Stomach smooth muscle (tissue), 2 donors: ENCODE measurements around the gene KRT33A.

Experiments
- H3K27ac ChIP-seq: one replicate; pipeline ENCODE4 v1.7.0; 2013; ENCODE audit warnings: mild to moderate bottlenecking, low read length, inconsistent platforms
- H3K27me3 ChIP-seq, 2 donors: one replicate each; pipeline ENCODE4 v1.7.0; 2013; ENCODE audit warnings: low read length in 2 of 2; ENCODE audit not compliant: insufficient read depth in 2 of 2, control insufficient read depth in 1 of 2
- H3K36me3 ChIP-seq, 2 donors: one replicate each; pipeline ENCODE4 v1.7.0; 2013; ENCODE audit warnings: low read length in 2 of 2; ENCODE audit not compliant: control insufficient read depth in 2 of 2, insufficient read depth in 2 of 2
- H3K4me1 ChIP-seq: one replicate; pipeline ENCODE4 v1.7.0; 2013; ENCODE audit warnings: low read length; ENCODE audit not compliant: control insufficient read depth, insufficient read depth
- H3K4me3 ChIP-seq, 2 donors: one replicate each; pipeline ENCODE4 v1.7.0; 2013; ENCODE audit warnings: low read length in 2 of 2
- H3K9ac ChIP-seq, 2 donors: one replicate each; pipeline ENCODE4 v1.7.0; 2013; ENCODE audit warnings: low read length in 2 of 2, mild to moderate bottlenecking in 1 of 2
- H3K9me3 ChIP-seq, 2 donors: one replicate each; pipeline ENCODE4 v1.7.0; 2013; ENCODE audit warnings: low read length in 2 of 2; ENCODE audit not compliant: control insufficient read depth in 2 of 2
- donor health status: healthy.
- donor health status: Pancreatic carcinoma.

KRT33A gene

DNA sequence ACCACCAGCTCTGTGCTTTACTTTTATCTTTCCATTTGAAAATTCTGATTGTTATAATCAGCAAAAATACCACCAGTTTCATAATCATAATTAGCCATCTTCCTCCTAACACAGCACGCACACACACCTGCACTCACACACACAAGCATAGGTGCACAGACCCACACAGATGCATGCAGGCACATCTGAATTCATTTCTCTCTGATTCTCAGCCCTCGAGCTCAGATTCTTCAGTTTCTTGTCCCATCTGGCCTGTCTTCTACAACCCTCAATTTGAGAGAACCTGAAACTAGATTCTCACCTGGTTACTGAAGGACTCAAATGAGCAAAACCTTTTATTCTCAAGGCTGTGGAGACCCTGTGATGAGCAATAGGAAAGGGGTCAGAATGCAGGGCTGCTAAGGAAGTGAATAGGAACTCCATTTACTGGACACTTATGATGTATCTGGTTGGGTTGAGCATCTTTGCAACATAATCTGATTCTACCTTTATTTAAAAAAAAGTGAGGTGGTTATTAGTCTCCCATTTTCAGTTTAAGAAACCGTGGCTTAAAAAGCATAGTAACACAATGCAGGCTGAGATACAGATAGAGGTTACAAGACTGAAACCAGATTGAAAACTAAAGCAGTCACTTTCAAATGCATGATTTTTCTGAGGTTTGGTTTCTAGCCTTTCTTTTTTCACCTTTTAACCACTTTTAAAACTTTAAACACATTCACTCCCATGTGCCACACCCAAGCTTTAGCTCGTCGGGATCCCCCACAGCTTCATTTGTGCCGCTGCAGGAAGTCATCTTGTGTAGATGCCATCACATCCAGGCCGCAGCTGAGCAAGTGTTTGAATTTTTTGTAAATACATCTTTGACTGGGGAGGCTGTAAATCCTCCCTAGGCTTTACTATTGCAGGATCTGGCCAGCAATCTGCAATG lies 9.4 kb downstream of the KRT33A start:
- Histone ChIP-seq H3K27ac (no peak overlapping the region), H3K9ac (no peak overlapping the region), H3K9me3 (no peaks in the 10 kb centered on the region), H3K27me3 (peaks cover 0 to 3% of the 10 kb centered on the region in 2 donors), H3K4me3 (no peak overlapping the region), H3K4me1 (no peaks in the 10 kb centered on the region), H3K36me3 (no peaks in the 10 kb centered on the region)

DNA sequence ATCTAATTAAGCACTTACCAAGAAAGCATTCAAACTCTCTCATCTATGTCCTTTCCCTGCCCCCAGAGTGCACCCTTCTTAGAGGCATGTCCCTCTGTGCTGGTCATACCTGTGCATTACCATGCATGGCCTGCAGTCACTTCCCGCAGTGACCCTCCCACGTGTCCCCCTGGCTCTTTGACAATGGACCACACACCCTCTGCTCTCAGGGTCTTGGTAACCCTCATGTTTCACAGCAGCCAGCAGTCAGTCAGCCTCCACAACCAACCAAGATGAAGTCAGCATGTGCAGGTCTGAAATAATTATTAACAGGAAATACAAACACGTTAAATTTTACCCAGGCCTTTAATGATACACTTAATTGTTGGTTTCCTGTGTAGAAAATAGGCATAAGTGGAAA lies 10.1 kb downstream of the KRT33A start:
- no peak overlapping the region for H3K4me3 ChIP-seq
- no peaks in the 10 kb centered on the region for H3K4me1 ChIP-seq
- no peaks in the 10 kb centered on the region for H3K36me3 ChIP-seq
- no peak overlapping the region for H3K9ac ChIP-seq
- no peaks in the 10 kb centered on the region for H3K9me3 ChIP-seq
- H3K27me3 ChIP-seq = peaks cover 0 to 3% of the 10 kb centered on the region in 2 donors
- H3K27ac ChIP-seq = no peak overlapping the region

DNA sequence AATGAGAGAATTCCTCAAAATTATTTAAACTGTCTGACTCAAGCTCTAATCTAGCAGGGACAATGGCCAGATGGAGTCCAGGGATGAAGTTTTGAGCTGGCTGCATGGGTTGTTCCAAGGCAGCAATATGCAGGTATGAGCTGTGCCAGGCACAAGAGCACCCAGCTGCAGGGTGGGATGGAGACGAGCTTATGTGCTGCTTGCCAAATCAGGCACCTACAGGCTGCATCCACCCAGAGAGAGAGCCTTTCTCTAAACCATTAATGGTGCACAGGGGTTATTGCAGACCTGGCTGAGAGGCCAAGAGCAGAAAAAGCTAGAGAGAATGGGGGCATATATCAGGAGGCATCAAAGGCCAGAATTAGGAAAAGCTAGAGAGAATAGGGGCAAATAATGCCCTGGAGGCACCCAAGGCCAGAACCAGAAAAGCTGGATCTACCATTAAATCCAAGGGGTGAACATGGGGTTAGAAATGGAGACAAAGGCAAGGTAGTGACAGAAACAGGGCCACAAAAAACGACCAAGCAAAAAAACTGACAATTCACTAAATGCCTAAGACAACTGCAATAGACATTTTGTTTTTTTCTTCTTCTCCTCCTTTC lies 11.0 kb downstream of the KRT33A start:
- H3K27ac ChIP-seq = no peak overlapping the region
- H3K4me3 ChIP-seq = no peak overlapping the region
- no peaks in the 10 kb centered on the region for H3K4me1 ChIP-seq
- H3K36me3 ChIP-seq = no peaks in the 10 kb centered on the region
- H3K27me3 ChIP-seq = peaks cover 0 to 3% of the 10 kb centered on the region in 2 donors
- no peaks in the 10 kb centered on the region for H3K9me3 ChIP-seq
- no peak overlapping the region for H3K9ac ChIP-seq

DNA sequence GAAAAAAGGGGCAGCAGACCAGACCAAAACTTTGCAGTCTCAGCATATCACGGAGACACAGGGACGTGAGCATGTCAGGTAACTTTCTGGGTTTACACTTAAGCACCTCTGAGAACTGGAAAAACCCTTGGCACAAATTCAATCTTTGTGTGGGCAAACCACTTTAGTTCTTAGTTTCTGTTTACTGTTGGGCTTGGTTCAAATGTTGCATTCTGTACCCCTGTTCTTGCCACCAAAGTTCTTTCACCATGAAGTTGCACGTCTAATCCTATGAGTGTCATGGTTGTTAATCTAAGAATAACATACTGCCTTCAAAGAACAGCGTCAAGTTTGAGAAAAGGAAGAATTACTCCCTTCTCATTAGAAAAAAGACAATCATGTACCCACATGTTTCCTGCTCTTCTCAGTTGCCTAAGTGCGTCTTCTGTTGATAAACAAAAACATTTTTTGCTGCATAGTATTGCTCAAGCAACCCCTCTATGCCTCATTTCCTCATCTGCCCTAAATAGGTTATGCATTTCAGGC lies 11.6 kb downstream of the KRT33A start:
- no peak overlapping the region for H3K27ac ChIP-seq
- H3K4me3 ChIP-seq = no peak overlapping the region

DNA sequence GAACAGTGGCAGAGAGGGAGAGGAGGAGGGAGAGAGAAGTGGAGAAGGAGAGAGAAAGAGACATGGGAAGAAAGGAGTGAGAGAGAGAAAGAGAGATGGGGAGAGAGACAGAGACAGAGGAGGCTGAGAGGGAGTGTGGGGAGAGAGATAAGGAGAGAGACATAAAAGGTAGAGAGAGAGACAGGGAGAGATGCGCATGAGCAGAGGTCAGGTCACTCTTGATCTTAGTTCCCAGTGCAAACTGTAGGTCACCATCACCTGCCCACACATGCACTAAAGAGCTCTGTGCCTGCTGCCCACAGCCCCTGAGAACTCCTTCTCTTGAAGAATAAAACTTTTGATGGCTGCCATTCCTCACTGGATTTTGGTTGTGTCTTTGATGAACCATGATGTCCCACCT lies 14.9 kb downstream of the KRT33A start:
- peaks cover 0 to 4% of the 10 kb centered on the region in 2 donors for H3K27me3 ChIP-seq
- H3K36me3 ChIP-seq = no peaks in the 10 kb centered on the region
- H3K4me1 ChIP-seq = no peaks in the 10 kb centered on the region
- no peak overlapping the region for H3K4me3 ChIP-seq
- H3K27ac ChIP-seq = no peak overlapping the region
- H3K9ac ChIP-seq = no peak overlapping the region
- no peaks in the 10 kb centered on the region for H3K9me3 ChIP-seq

More for the DNA sequence above, 11.6 kb downstream of the KRT33A start:
- Histone ChIP-seq H3K9me3 (no peaks in the 10 kb centered on the region), H3K36me3 (no peaks in the 10 kb centered on the region), H3K4me1 (no peaks in the 10 kb centered on the region), H3K27me3 (peaks cover 0 to 3% of the 10 kb centered on the region in 2 donors), H3K9ac (no peak overlapping the region)

DNA sequence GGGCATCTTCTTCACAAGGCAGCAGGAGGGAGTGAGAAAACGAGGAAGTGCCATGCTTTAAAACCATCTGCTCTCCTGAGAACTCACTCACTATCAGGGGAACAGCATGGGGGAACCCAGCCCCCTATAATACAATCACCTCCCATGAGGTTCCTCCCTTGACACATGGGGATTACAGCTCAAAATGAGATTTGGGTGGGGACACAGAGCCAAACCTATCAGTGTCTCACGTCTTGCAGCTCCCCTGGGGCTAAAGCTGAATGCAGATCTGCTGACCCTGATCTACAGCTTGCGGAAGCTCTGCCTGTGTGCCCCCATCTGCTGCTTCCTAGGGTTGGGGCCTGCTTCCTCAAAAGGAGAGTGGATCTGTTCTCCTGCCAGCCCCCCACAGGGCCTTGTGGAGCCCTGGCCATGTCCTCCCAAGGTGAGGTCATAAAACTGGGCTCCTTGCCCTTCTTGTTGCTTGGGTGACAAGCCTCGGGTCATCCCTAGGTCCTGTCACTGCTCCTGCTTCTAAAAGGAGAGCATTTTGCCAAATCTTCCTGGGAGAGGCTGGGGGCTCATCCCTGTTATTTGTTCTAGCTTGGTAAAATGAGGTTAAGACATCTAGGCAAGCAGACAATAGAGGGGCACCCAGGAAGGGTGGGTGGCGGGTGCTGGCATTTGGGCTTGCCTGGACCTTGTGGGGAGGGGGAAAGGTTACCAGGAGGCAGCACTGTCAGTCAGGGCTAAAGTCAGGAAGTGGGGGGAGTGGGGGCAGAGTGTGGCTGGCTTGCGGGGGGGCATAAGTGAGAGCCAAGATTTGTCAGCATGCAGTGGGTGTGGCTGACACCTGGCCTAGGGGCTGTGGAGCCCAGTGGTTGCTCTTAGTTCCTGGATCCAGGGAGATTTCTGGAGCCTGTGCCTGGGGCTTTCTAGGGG lies 16.0 kb downstream of the KRT33A start:
- H3K4me3 ChIP-seq = no peak overlapping the region
- H3K4me1 ChIP-seq = no peaks in the 10 kb centered on the region
- no peak overlapping the region for H3K9ac ChIP-seq
- H3K27me3 ChIP-seq = peaks cover 0 to 4% of the 10 kb centered on the region in 2 donors
- no peaks in the 10 kb centered on the region for H3K36me3 ChIP-seq
- no peak overlapping the region for H3K27ac ChIP-seq
- H3K9me3 ChIP-seq = no peaks in the 10 kb centered on the region

DNA sequence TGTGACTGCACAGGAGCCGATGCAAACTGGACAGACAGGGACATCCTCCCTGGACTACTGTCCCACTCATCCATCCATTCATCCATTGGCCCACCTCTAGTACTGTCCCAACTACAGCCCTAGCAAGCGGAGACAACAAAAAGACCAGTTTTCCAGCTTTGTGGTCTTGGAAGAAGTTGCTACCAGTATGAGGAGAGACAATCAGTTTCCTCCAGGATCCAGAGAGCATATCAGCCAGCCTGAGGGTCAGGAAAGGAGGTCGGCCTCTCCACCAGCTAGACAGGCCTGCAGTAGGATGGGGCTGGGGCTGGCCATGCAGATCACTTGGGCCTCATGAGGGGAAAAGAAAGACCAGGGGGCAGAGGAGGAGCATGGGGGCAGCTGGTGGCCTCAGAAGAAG lies 16.8 kb downstream of the KRT33A start:
- no peak overlapping the region for H3K9ac ChIP-seq
- H3K9me3 ChIP-seq = no peaks in the 10 kb centered on the region
- H3K27ac ChIP-seq = no peak overlapping the region
- H3K4me1 ChIP-seq = no peaks in the 10 kb centered on the region
- no peak overlapping the region for H3K4me3 ChIP-seq
- peaks cover 0 to 4% of the 10 kb centered on the region in 2 donors for H3K27me3 ChIP-seq
- H3K36me3 ChIP-seq = no peaks in the 10 kb centered on the region

DNA sequence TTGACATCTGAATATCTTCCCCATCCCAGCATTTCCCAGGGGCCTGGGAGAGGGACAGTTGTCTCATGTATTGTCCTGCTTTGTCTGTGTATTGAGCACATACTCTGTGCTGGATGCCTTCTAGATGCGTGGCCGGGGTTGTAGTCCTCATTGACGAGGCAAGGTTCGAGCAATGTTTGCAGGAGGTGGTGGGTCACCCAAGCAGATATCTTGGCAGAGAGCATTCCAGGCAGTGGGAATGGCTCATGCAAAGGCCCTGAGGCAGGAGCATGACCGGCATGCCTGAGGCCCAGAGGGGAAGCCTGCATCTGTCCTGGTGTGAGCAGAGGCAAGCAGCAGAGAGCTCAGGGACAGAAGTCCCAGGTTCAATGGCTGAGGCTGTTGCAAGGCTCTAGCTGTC lies 17.5 kb downstream of the KRT33A start:
- no peak overlapping the region for H3K9ac ChIP-seq
- peaks cover 0 to 4% of the 10 kb centered on the region in 2 donors for H3K27me3 ChIP-seq
- H3K9me3 ChIP-seq = no peaks in the 10 kb centered on the region
- H3K27ac ChIP-seq = no peak overlapping the region
- H3K36me3 ChIP-seq = no peaks in the 10 kb centered on the region
- no peak overlapping the region for H3K4me3 ChIP-seq
- no peaks in the 10 kb centered on the region for H3K4me1 ChIP-seq

DNA sequence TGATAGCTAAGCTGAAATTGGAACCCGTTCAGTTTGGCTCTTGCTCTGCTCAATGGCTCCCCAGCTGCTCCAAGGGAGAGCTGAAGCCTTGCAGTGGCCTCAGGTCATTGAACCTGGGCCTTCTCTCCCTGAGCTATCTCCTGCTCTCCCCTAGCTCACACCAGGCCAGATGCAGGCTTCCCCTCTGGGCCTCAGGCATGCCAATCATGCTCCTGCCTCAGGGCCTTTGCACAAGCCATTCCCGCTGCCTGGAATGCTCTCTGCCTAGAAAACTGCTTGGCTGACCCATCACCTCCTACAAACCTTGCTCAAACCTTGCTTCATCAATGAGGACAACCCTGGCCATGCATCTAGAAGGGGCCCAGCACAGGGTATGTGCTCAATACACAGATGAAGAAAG lies 18.4 kb downstream of the KRT33A start:
- Histone ChIP-seq H3K9ac (no peak overlapping the region), H3K27me3 (peaks cover 0 to 4% of the 10 kb centered on the region in 2 donors), H3K4me1 (no peaks in the 10 kb centered on the region), H3K36me3 (no peaks in the 10 kb centered on the region), H3K9me3 (no peaks in the 10 kb centered on the region), H3K27ac (no peak overlapping the region), H3K4me3 (no peak overlapping the region)

DNA sequence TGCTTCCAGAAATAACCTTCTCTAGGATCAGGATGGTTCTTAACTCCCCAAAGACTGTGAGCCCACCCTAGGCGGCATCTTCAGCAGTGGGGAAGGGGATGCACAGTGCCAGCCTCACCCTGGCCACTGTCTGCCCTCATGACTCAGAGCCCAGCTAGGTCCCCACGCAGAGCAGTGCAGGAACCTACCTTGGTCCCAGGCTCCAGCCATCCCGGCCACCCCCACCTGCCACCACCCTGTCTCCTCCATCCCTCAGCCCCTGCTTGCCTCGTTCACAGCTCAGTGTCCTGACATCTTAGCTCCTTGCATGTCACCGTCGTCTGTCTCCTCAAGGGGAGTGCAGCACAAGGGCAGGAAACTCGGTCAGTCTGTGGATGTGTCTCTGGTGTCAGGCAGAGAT lies 19.0 kb downstream of the KRT33A start:
- Histone ChIP-seq H3K4me3 (no peak overlapping the region), H3K9me3 (no peaks in the 10 kb centered on the region), H3K27ac (no peak overlapping the region), H3K36me3 (no peaks in the 10 kb centered on the region), H3K9ac (no peak overlapping the region), H3K27me3 (peaks cover 0 to 4% of the 10 kb centered on the region in 2 donors), H3K4me1 (no peaks in the 10 kb centered on the region)
